Rectal smooth muscle tissue (tissue), 1 donor: ENCODE data around the gene GDF7.

Experiments used
- H3K27ac ChIP-seq: one replicate; pipeline ENCODE4 v1.7.0; 2013; ENCODE audit warnings: low read depth, low read length, inconsistent platforms
- H3K27me3 ChIP-seq: one replicate; pipeline ENCODE4 v1.7.0; 2013; ENCODE audit warnings: low read length; ENCODE audit not compliant: control insufficient read depth, insufficient read depth
- H3K36me3 ChIP-seq: one replicate; pipeline ENCODE4 v1.7.0; 2013; ENCODE audit warnings: low read length; ENCODE audit not compliant: control insufficient read depth, insufficient read depth
- H3K4me1 ChIP-seq: one replicate; pipeline ENCODE4 v1.7.0; 2013; ENCODE audit warnings: low read length; ENCODE audit not compliant: control insufficient read depth, insufficient read depth
- H3K4me3 ChIP-seq: one replicate; pipeline ENCODE4 v1.7.0; 2013; ENCODE audit warnings: low read length
- H3K9ac ChIP-seq: one replicate; pipeline ENCODE4 v1.7.0; 2013; ENCODE audit warnings: low read length

GDF7 gene

GRCh38 chr2:20661421-20662307, 5.3 kb upstream of the GDF7 start:
- no peaks in the 10 kb centered on the region for H3K36me3 ChIP-seq
- no peak overlapping the region for H3K9ac ChIP-seq
- H3K27ac ChIP-seq: no peak overlapping the region
- H3K4me3 ChIP-seq: no peak overlapping the region
- no peaks in the 10 kb centered on the region for H3K4me1 ChIP-seq
- peaks cover 35% of the 10 kb centered on the region for H3K27me3 ChIP-seq

GRCh38 chr2:20662308-20662937, 4.5 kb upstream of the GDF7 start:
- no peak overlapping the region for H3K27ac ChIP-seq
- H3K4me3 ChIP-seq: no peak overlapping the region
- no peaks in the 10 kb centered on the region for H3K36me3 ChIP-seq
- no peak overlapping the region for H3K9ac ChIP-seq
- H3K4me1 ChIP-seq: no peaks in the 10 kb centered on the region
- peaks cover 36% of the 10 kb centered on the region for H3K27me3 ChIP-seq

- H3K27ac ChIP-seq: no peak overlapping the region
These were observed 3.5 kb upstream of the GDF7 start for GRCh38 chr2:20663196-20664070.

GRCh38 chr2:20664071-20664390, 2.9 kb upstream of the GDF7 start:
- Histone ChIP-seq H3K36me3 (no peaks in the 10 kb centered on the region), H3K4me3 (no peak overlapping the region), H3K27me3 (peaks cover 52% of the 10 kb centered on the region), H3K4me1 (no peaks in the 10 kb centered on the region), H3K9ac (no peak overlapping the region), H3K27ac (no peak overlapping the region)

More at GRCh38 chr2:20663196-20664070, 3.5 kb upstream of the GDF7 start:
- no peak overlapping the region for H3K4me3 ChIP-seq
- no peaks in the 10 kb centered on the region for H3K36me3 ChIP-seq
- peaks cover 46% of the 10 kb centered on the region for H3K27me3 ChIP-seq
- no peaks in the 10 kb centered on the region for H3K4me1 ChIP-seq
- H3K9ac ChIP-seq: no peak overlapping the region

GRCh38 chr2:20664431-20665242, 2.3 kb upstream of the GDF7 start:
- Histone ChIP-seq H3K9ac (no peak overlapping the region), H3K36me3 (no peaks in the 10 kb centered on the region), H3K4me3 (no peak overlapping the region), H3K27me3 (peaks cover 57% of the 10 kb centered on the region), H3K4me1 (no peaks in the 10 kb centered on the region), H3K27ac (no peak overlapping the region)

- Histone ChIP-seq H3K9ac (no peak overlapping the region), H3K4me3 (peak overlapping the region; percentile 55), H3K27ac (no peak overlapping the region), H3K27me3 (peaks cover 63% of the 10 kb centered on the region), H3K36me3 (no peaks in the 10 kb centered on the region), H3K4me1 (no peaks in the 10 kb centered on the region)
These were observed 1.5 kb upstream of the GDF7 start for GRCh38 chr2:20665243-20666004.

GRCh38 chr2:20666005-20666303, 990 bp upstream of the GDF7 start:
- H3K4me1 ChIP-seq: no peaks in the 10 kb centered on the region
- H3K27ac ChIP-seq: no peak overlapping the region
- no peak overlapping the region for H3K9ac ChIP-seq
- H3K4me3 ChIP-seq: peak overlapping the region; percentile 55
- no peaks in the 10 kb centered on the region for H3K36me3 ChIP-seq
- H3K27me3 ChIP-seq: peaks cover 65% of the 10 kb centered on the region

GRCh38 chr2:20667151-20667530, 197 bp downstream of the GDF7 start:
- Histone ChIP-seq H3K27me3 (peaks cover 68% of the 10 kb centered on the region), H3K4me3 (peak overlapping the region; percentile 47), H3K27ac (no peak overlapping the region), H3K4me1 (no peaks in the 10 kb centered on the region), H3K36me3 (no peaks in the 10 kb centered on the region), H3K9ac (no peak overlapping the region)

- no peak overlapping the region for H3K9ac ChIP-seq
- H3K27ac ChIP-seq: no peak overlapping the region
- peaks cover 65% of the 10 kb centered on the region for H3K27me3 ChIP-seq
- H3K4me3 ChIP-seq: peak overlapping the region; percentile 47
- H3K4me1 ChIP-seq: no peaks in the 10 kb centered on the region
- H3K36me3 ChIP-seq: no peaks in the 10 kb centered on the region
These were observed 822 bp downstream of the GDF7 start for GRCh38 chr2:20667531-20668401.

GRCh38 chr2:20668451-20668850, 1.5 kb downstream of the GDF7 start:
- no peaks in the 10 kb centered on the region for H3K4me1 ChIP-seq
- no peak overlapping the region for H3K4me3 ChIP-seq
- H3K27ac ChIP-seq: no peak overlapping the region
- peaks cover 65% of the 10 kb centered on the region for H3K27me3 ChIP-seq
- H3K9ac ChIP-seq: no peak overlapping the region
- H3K36me3 ChIP-seq: no peaks in the 10 kb centered on the region
